Pancreas (tissue), 10 donors: ENCODE results near the gene RERE. TPM values are rescaled to one million over a fixed set of nuclear protein-coding genes. Genes with fewer than 3 reads are reported as not detected.

Source experiments
- ATAC-seq, 4 donors: fragments of 200-7000 bp; cut with Tn5 transposase; one replicate each; pipeline versions ENCODE4 v1.8.0 to v1.9.1; 2020; ENCODE audit warnings: mild to moderate bottlenecking in 4 of 4, moderate library complexity in 4 of 4
- DNase-seq, 6 donors: peaks; one replicate each; pipeline ENCODE4 v3.0.0-alpha.2; 2020
- FAIRE-seq: peaks from 2 replicates; lab custom pipeline; 2012; peaks lifted over from hg19 to GRCh38; lab: Jason Lieb, UNC
- H3K27ac ChIP-seq, 4 donors: fragments of 200-600 bp; sonication (generic); 1 replicate in 3 of 4; 2 replicates in 1 of 4; pipeline versions ENCODE4 v1.5.0 to v1.8.0; 2020
- H3K27me3 ChIP-seq, 4 donors: fragments of 200-600 bp; one replicate each; pipeline ENCODE4 v1.8.0; 2021
- H3K36me3 ChIP-seq, 3 donors: fragments of 200-600 bp; sonication (generic) in 1 of 3; one replicate each; pipeline versions ENCODE4 v1.5.0 to v1.8.0; 2020 to 2021
- H3K4me1 ChIP-seq, 3 donors: fragments of 200-600 bp; one replicate each; pipeline ENCODE4 v1.8.0; 2021
- H3K4me3 ChIP-seq, 4 donors: fragments of 200-600 bp; sonication (generic) in 2 of 4; one replicate each; pipeline versions ENCODE4 v1.5.0 to v1.8.0; 2020 to 2021
- H3K9me3 ChIP-seq, 4 donors: fragments of 200-600 bp; one replicate each; pipeline ENCODE4 v1.8.0; 2021
- WGBS, 2 donors: extraction: QIAGEN DNeasy Blood & Tissue Kit; methylation state at CpG; one replicate each; pipeline ENCODE4 v1.1.7; 2013; 5-methylcytosine and 5-hydroxymethylcytosine counted together
- intact Hi-C, 3 donors: fragments of 100-400 bp; cut with DNase I; formaldehyde crosslinking; loops; one replicate each; pipeline versions ENCODE4 v1.11.1 to v1.14.2; 2022
- polyA plus RNA-seq, 2 donors: library from polyadenylated mRNA; stranded (reverse); fragments of 200-250 nt; gene quantifications; one replicate each; pipeline ENCODE4 v1.2.3, GENCODE V29; 2013
- total RNA-seq, 6 donors: library from RNA; stranded (reverse); fragmentation: NEBNext Ultra II Directional in 4 of 6; extraction: Animal tissue kit (Norgen Biotek cat#: 25700) in 4 of 6; gene quantifications; one replicate each; pipeline versions ENCODE4 v1.2.1 to v1.2.4, GENCODE V29; 2021 to 2023
- TF ChIP-seq, protein P1 (sequence below), 4 donors: fragments of 200-600 bp; sonication (generic) in 3 of 4; IDR thresholded peaks; one replicate each; pipeline versions ENCODE4 v1.5.0 to v1.8.0; 2021; ENCODE audit warnings: antibody characterized with exemption in 4 of 4
- donor health status: healthy with polysubstance abuse.
- donor health status: DM: no; HTN: no; CAD: no; lungs with moderate emphysema.
- donor health status: DM: no; HTN: no; CAD: no.
- donor health status: control.
- donor health status: control.
- donor health status: Bipolar disorder and iron deficiency.
- donor health status: DM: yes; HTN: yes; CAD: no.
- donor health status: DM: no; HTN: no; CAD: no.
- donor health status: DM: no; HTN: no; CAD: no.
- donor health status: DM: yes; HTN: yes; CAD: no.

RERE gene
- total and polyA plus RNA-seq, 8 donors: 27.0 to 76.7 (median 50.7) TPM

GRCh38 chr1:8639148-8639547 is 178.3 kb downstream of the RERE start:
- WGBS, 2 donors: 90 to 94% methylated on average over 5 of the region's 5 CpGs
- intact Hi-C loops: no loop called here
- Histone ChIP-seq H3K27me3 (no peaks in the 10 kb centered on the region), H3K27ac (no peak overlapping the region), H3K4me1 (peaks cover 14 to 24% (median 20%) of the 10 kb centered on the region in 3 donors), H3K4me3 (no peak overlapping the region), H3K9me3 (no peaks in the 10 kb centered on the region), H3K36me3 (no peaks in the 10 kb centered on the region)
- TF ChIP-seq, protein P1, sequence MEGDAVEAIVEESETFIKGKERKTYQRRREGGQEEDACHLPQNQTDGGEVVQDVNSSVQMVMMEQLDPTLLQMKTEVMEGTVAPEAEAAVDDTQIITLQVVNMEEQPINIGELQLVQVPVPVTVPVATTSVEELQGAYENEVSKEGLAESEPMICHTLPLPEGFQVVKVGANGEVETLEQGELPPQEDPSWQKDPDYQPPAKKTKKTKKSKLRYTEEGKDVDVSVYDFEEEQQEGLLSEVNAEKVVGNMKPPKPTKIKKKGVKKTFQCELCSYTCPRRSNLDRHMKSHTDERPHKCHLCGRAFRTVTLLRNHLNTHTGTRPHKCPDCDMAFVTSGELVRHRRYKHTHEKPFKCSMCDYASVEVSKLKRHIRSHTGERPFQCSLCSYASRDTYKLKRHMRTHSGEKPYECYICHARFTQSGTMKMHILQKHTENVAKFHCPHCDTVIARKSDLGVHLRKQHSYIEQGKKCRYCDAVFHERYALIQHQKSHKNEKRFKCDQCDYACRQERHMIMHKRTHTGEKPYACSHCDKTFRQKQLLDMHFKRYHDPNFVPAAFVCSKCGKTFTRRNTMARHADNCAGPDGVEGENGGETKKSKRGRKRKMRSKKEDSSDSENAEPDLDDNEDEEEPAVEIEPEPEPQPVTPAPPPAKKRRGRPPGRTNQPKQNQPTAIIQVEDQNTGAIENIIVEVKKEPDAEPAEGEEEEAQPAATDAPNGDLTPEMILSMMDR (IDR thresholded peaks at IDR 0.05): no peak
- no peak for DNase-seq
- no peak for ATAC-seq
- no peak for FAIRE-seq

- WGBS, 2 donors: 94 to 98% methylated on average over 5 of the region's 5 CpGs
- Histone ChIP-seq H3K27me3 (no peaks in the 10 kb centered on the region), H3K4me1 (peaks cover 0 to 7% (median 0%) of the 10 kb centered on the region in 3 donors), H3K36me3 (no peaks in the 10 kb centered on the region), H3K9me3 (no peaks in the 10 kb centered on the region), H3K4me3 (no peak overlapping the region), H3K27ac (no peak overlapping the region)
- intact Hi-C loops: no loop called here
- TF ChIP-seq, protein P1 (IDR thresholded peaks at IDR 0.05): no peak
- DNase-seq: no peak
- FAIRE-seq: no peak
- ATAC-seq: no peak
Observed at GRCh38 chr1:8633741-8634501, 183.5 kb downstream of the RERE start.

GRCh38 chr1:8632102-8632501 is 185.3 kb downstream of the RERE start:
- DNase-seq (no peak), FAIRE-seq (no peak), ATAC-seq (no peak)
- TF ChIP-seq, protein P1 (IDR thresholded peaks at IDR 0.05): no peak
- intact Hi-C loops: no loop called here
- WGBS, 2 donors: 70% methylated on average over 4 of the region's 4 CpGs
- Histone ChIP-seq H3K4me3 (no peak overlapping the region), H3K27me3 (no peaks in the 10 kb centered on the region), H3K36me3 (no peaks in the 10 kb centered on the region), H3K9me3 (no peaks in the 10 kb centered on the region), H3K4me1 (peaks cover 0 to 13% (median 10%) of the 10 kb centered on the region in 3 donors), H3K27ac (no peak overlapping the region)

DNA sequence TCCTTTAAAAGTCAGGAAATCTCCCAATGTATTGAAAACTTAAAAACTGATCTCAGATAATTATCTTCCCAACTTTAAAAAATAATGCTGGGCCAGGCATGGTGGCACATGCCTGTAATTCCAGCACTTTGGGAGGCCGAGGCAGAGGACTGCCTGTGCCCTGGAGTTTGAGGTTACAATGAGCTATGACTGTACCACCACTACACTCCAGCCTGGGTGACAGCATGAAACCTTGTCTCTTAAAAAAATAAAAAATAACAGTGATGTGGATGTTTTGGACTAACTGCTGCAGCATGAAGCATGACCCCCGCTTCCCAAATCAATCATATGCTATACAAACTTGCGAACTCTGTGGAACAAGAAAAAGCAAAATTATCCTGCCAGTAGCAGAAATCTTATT is 186.3 kb downstream of the RERE start:
- Histone ChIP-seq H3K4me3 (no peak overlapping the region), H3K4me1 (peaks cover 0 to 19% (median 16%) of the 10 kb centered on the region in 3 donors), H3K27me3 (no peaks in the 10 kb centered on the region), H3K27ac (no peak overlapping the region), H3K36me3 (no peaks in the 10 kb centered on the region), H3K9me3 (no peaks in the 10 kb centered on the region)
- ATAC-seq (no peak), FAIRE-seq (no peak), DNase-seq (no peak)
- WGBS, 2 donors: 90% methylated on average over 3 of the region's 3 CpGs
- TF ChIP-seq, protein P1 (IDR thresholded peaks at IDR 0.05): no peak
- intact Hi-C loops: no loop called here
